Neural cell (in vitro differentiated cells): ENCODE results near the gene KLHDC3.

Experiments
- EP300 ChIP-seq: fragments of 450-650 bp; conservative IDR thresholded peaks from 2 replicates; pipeline ENCODE4 v1.6.1; 2014; ENCODE audit warnings: antibody characterized with exemption, mild to moderate bottlenecking, moderate library complexity; ENCODE audit not compliant: poor library complexity, severe bottlenecking
- EZH2 ChIP-seq: fragments of 200-600, 300-800 bp; shearing (Covaris generic), sonication (generic); IDR thresholded peaks from 2 replicates; pipeline ENCODE4 v1.6.1; 2014; ENCODE audit warnings: antibody characterized with exemption, low read length, borderline replicate concordance, mild to moderate bottlenecking; ENCODE audit not compliant: insufficient read depth, poor library complexity, severe bottlenecking
- MXI1 ChIP-seq: fragments of 450-650 bp; conservative IDR thresholded peaks from 2 replicates; pipeline ENCODE4 v1.6.1; 2014; ENCODE audit warnings: antibody characterized with exemption, mild to moderate bottlenecking; ENCODE audit not compliant: poor library complexity, severe bottlenecking
- POLR2AphosphoS5 ChIP-seq: IDR thresholded peaks from 2 replicates; pipeline ENCODE4 v1.6.1; 2012
- RAD21 ChIP-seq: fragments of 450-650 bp; conservative IDR thresholded peaks from 2 replicates; pipeline ENCODE4 v1.6.1; 2014; ENCODE audit warnings: antibody characterized with exemption, mild to moderate bottlenecking, moderate library complexity
- SMC3 ChIP-seq: fragments of 450-650 bp; conservative IDR thresholded peaks from 2 replicates; pipeline ENCODE4 v1.6.1; 2014; ENCODE audit warnings: antibody characterized with exemption, mild to moderate bottlenecking, moderate library complexity; ENCODE audit not compliant: poor library complexity
- TAF1 ChIP-seq: IDR thresholded peaks from 2 replicates; pipeline ENCODE4 v1.6.1; 2012; ENCODE audit warnings: low read depth
- TF ChIP-seq, protein P1 (sequence below): fragments of 450-650 bp; IDR thresholded peaks from 2 replicates; pipeline ENCODE4 v1.5.1; 2014; ENCODE audit warnings: antibody characterized with exemption, mild to moderate bottlenecking, moderate library complexity; ENCODE audit not compliant: poor library complexity, severe bottlenecking
- TF ChIP-seq, protein P2 (sequence below): IDR thresholded peaks from 2 replicates; pipeline ENCODE4 v1.6.1; 2012; ENCODE audit warnings: borderline replicate concordance

DNA sequence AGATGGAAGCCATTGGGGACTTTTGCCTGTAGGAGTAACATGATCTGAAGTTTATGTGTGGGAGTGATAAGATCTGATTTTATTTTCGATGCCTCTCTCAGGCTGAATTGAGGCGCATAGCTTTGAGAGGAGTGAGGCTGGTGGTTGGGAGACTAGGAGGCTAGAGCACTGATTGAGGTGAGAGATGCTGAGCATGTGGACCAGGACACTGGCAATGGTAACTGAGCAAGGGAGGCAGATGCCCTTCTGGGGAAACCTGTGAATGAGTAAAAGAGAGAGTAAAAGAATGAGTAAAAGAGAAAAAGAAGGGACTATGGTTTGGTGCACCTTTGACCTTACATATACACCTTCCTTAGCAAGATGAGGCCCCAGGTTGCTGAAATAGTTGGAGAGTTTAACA, 10.4 kb downstream of the KLHDC3 start:
- TF ChIP-seq, protein P1, sequence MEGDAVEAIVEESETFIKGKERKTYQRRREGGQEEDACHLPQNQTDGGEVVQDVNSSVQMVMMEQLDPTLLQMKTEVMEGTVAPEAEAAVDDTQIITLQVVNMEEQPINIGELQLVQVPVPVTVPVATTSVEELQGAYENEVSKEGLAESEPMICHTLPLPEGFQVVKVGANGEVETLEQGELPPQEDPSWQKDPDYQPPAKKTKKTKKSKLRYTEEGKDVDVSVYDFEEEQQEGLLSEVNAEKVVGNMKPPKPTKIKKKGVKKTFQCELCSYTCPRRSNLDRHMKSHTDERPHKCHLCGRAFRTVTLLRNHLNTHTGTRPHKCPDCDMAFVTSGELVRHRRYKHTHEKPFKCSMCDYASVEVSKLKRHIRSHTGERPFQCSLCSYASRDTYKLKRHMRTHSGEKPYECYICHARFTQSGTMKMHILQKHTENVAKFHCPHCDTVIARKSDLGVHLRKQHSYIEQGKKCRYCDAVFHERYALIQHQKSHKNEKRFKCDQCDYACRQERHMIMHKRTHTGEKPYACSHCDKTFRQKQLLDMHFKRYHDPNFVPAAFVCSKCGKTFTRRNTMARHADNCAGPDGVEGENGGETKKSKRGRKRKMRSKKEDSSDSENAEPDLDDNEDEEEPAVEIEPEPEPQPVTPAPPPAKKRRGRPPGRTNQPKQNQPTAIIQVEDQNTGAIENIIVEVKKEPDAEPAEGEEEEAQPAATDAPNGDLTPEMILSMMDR, result no peak
- TF ChIP-seq, protein P2, sequence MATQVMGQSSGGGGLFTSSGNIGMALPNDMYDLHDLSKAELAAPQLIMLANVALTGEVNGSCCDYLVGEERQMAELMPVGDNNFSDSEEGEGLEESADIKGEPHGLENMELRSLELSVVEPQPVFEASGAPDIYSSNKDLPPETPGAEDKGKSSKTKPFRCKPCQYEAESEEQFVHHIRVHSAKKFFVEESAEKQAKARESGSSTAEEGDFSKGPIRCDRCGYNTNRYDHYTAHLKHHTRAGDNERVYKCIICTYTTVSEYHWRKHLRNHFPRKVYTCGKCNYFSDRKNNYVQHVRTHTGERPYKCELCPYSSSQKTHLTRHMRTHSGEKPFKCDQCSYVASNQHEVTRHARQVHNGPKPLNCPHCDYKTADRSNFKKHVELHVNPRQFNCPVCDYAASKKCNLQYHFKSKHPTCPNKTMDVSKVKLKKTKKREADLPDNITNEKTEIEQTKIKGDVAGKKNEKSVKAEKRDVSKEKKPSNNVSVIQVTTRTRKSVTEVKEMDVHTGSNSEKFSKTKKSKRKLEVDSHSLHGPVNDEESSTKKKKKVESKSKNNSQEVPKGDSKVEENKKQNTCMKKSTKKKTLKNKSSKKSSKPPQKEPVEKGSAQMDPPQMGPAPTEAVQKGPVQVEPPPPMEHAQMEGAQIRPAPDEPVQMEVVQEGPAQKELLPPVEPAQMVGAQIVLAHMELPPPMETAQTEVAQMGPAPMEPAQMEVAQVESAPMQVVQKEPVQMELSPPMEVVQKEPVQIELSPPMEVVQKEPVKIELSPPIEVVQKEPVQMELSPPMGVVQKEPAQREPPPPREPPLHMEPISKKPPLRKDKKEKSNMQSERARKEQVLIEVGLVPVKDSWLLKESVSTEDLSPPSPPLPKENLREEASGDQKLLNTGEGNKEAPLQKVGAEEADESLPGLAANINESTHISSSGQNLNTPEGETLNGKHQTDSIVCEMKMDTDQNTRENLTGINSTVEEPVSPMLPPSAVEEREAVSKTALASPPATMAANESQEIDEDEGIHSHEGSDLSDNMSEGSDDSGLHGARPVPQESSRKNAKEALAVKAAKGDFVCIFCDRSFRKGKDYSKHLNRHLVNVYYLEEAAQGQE, result no peak
- TF ChIP-seq EZH2 (no peak), MXI1 (no peak), POLR2AphosphoS5 (no peak), TAF1 (no peak), EP300 (no peak), SMC3 (no peak), RAD21 (no peak)
